HUES64 (cell line): ENCODE measurements around the gene NALCN. TPM values are rescaled to one million over a fixed set of nuclear protein-coding genes. Genes with fewer than 3 reads are reported as not detected.

Source experiments
- H3K27ac ChIP-seq: 2 replicates; pipeline ENCODE4 v1.7.0; 2013; ENCODE audit warnings: low read depth, low read length, inconsistent platforms
- H3K27me3 ChIP-seq: 2 replicates; pipeline ENCODE4 v1.6.1; 2013; ENCODE audit warnings: mild to moderate bottlenecking, low read length; ENCODE audit not compliant: insufficient read depth
- H3K36me3 ChIP-seq: 2 replicates; pipeline ENCODE4 v1.6.1; 2013; ENCODE audit warnings: mild to moderate bottlenecking, low read length; ENCODE audit not compliant: insufficient read depth
- H3K4me1 ChIP-seq: 2 replicates; pipeline ENCODE4 v1.6.1; 2013; ENCODE audit warnings: mild to moderate bottlenecking, low read length, moderate library complexity; ENCODE audit not compliant: insufficient read depth
- H3K4me3 ChIP-seq: 2 replicates; pipeline ENCODE4 v1.5.1; 2013; ENCODE audit warnings: mild to moderate bottlenecking, low read length, moderate library complexity
- H3K9ac ChIP-seq: 2 replicates; pipeline ENCODE4 v1.6.1; 2013; ENCODE audit warnings: mild to moderate bottlenecking, low read depth, low read length
- H3K9me3 ChIP-seq: 2 replicates; pipeline ENCODE4 v1.6.1; 2013; ENCODE audit warnings: low read depth, low read length; ENCODE audit not compliant: insufficient read depth
- WGBS: fragments of 150-250, 120-280 bp; methylation state at CpG from one replicate; pipeline ENCODE4 v1.1.7; 2013; ENCODE audit warnings: missing lambda C conversion rate; 5-methylcytosine and 5-hydroxymethylcytosine counted together
- polyA plus RNA-seq, 2 experiments: library from polyadenylated mRNA; stranded (reverse); fragments of 50-300 nt; gene quantifications; one replicate each; pipeline ENCODE4 v1.2.3, GENCODE V29; 2013

The NALCN gene
- polyA plus RNA-seq (2013, experiment 1 of 2), result 0.15 TPM
- polyA plus RNA-seq (2013, experiment 2 of 2), result 0.13 TPM

- Histone ChIP-seq H3K9ac (no peak within 1 kb of the TSS), H3K27ac (no peak within 1 kb of the TSS), H3K36me3 (no peaks in the 10 kb centered on the region), H3K4me3 (peak within 1 kb of the TSS; percentile 66), H3K27me3 (peaks cover 42% of the 10 kb centered on the region), H3K4me1 (peaks cover 2% of the 10 kb centered on the region; the same call in 1 of the 2 replicates), H3K9me3 (no peaks in the 10 kb centered on the region)
- WGBS, result 2% methylated on average over 81 of the region's 85 CpGs
Measured at GRCh38 chr13:101416181-101417042, at the start of gene NALCN. Gene NALCN (minus strand): TSS chr13:101416508. CDS start chr13:101399126, 17,382 bp downstream.

DNA sequence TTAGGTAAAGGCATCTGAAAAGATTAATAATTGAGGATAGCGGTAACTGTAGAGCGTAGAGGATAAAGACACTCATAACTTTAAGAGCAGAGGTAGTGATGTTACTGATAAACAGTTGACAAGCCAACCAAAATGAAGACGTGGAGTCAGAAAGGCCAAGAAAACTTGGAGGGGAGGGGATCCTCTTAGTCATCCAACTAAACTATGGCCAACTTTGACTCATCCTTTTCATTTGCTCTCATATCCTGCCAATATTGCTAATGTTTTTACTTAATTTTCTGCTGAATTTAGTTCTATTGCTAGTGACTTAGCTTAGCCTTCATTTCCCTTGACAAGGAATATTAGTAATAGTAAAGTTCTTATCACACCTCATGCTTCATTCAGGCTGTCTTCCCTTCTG lies 49.6 kb upstream of the NALCN start:
- no peaks in the 10 kb centered on the region for H3K4me1 ChIP-seq
- H3K27me3 ChIP-seq, result no peaks in the 10 kb centered on the region
- no peaks in the 10 kb centered on the region for H3K9me3 ChIP-seq
- no peaks in the 10 kb centered on the region for H3K36me3 ChIP-seq
- H3K9ac ChIP-seq, result no peak overlapping the region
- H3K27ac ChIP-seq, result no peak overlapping the region
- H3K4me3 ChIP-seq, result no peak overlapping the region
- WGBS, result 87% methylated on average over 3 of the region's 3 CpGs

- no peak overlapping the region for H3K27ac ChIP-seq
- H3K27me3 ChIP-seq, result no peaks in the 10 kb centered on the region
- WGBS, result 80% methylated on average over 1 of the region's 2 CpGs
- no peak overlapping the region for H3K9ac ChIP-seq
- H3K4me1 ChIP-seq, result peaks cover 8% of the 10 kb centered on the region; the same call in 1 of the 2 replicates
- H3K36me3 ChIP-seq, result no peaks in the 10 kb centered on the region
- H3K9me3 ChIP-seq, result no peaks in the 10 kb centered on the region
- H3K4me3 ChIP-seq, result no peak overlapping the region
Measured at GRCh38 chr13:101457176-101457575, 40.9 kb upstream of the NALCN start.

DNA sequence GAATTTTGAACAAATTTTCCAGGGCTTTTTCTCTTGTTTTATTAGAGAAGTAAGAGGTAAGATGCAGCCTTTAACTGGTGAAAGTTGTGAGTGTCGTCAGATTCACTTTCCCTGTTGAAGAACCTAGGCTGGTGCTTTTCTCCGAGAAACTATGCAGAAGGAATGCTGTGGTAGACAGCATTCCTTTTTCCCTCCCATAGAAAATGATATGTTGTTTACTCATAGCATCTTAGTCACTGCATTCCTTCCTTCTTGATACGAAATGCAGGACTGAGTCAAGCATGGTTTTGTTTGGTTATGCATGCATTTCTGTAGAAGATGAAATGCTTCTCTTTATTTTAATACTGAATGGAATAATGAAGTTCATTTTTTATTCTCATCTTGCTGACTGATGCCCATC lies 39.6 kb upstream of the NALCN start:
- H3K36me3 ChIP-seq, result no peaks in the 10 kb centered on the region
- WGBS, result 49% methylated on average over 2 of the region's 3 CpGs
- no peak overlapping the region for H3K27ac ChIP-seq
- no peak overlapping the region for H3K9ac ChIP-seq
- no peak overlapping the region for H3K4me3 ChIP-seq
- H3K27me3 ChIP-seq, result no peaks in the 10 kb centered on the region
- peaks cover 8% of the 10 kb centered on the region for H3K4me1 ChIP-seq
- H3K9me3 ChIP-seq, result no peaks in the 10 kb centered on the region

DNA sequence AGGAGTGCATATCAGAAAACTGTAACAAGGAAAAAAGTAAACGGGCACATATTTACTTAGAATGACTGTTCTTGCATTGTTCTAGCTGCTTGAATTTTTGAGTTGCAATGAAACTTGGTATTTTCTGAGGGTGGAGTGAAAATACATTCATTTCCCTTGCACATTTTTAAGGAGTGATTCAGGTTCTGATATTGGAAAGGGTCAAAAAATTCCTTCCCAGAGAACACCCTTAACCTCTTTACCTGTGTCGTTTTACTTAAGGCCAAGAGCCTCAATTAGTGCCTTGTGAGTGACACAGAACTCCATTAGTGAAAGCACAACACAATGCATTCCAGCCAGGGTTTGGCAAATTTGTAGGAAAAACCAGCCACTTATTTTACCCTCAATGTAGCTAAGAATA lies 38.5 kb upstream of the NALCN start:
- no peaks in the 10 kb centered on the region for H3K27me3 ChIP-seq
- no peak overlapping the region for H3K27ac ChIP-seq
- no peak overlapping the region for H3K4me3 ChIP-seq
- H3K9me3 ChIP-seq, result no peaks in the 10 kb centered on the region
- H3K9ac ChIP-seq, result no peak overlapping the region
- 75% methylated on average over 2 of the region's 2 CpGs for WGBS
- peaks cover 19% of the 10 kb centered on the region for H3K4me1 ChIP-seq
- no peaks in the 10 kb centered on the region for H3K36me3 ChIP-seq

GRCh38 chr13:101453784-101454201 lies 37.5 kb upstream of the NALCN start:
- Histone ChIP-seq H3K4me3 (no peak overlapping the region), H3K36me3 (no peaks in the 10 kb centered on the region), H3K9ac (no peak overlapping the region), H3K4me1 (peaks cover 22% of the 10 kb centered on the region), H3K27ac (no peak overlapping the region), H3K27me3 (no peaks in the 10 kb centered on the region), H3K9me3 (no peaks in the 10 kb centered on the region)
- 95% methylated on average over 41 of the region's 41 CpGs for WGBS

DNA sequence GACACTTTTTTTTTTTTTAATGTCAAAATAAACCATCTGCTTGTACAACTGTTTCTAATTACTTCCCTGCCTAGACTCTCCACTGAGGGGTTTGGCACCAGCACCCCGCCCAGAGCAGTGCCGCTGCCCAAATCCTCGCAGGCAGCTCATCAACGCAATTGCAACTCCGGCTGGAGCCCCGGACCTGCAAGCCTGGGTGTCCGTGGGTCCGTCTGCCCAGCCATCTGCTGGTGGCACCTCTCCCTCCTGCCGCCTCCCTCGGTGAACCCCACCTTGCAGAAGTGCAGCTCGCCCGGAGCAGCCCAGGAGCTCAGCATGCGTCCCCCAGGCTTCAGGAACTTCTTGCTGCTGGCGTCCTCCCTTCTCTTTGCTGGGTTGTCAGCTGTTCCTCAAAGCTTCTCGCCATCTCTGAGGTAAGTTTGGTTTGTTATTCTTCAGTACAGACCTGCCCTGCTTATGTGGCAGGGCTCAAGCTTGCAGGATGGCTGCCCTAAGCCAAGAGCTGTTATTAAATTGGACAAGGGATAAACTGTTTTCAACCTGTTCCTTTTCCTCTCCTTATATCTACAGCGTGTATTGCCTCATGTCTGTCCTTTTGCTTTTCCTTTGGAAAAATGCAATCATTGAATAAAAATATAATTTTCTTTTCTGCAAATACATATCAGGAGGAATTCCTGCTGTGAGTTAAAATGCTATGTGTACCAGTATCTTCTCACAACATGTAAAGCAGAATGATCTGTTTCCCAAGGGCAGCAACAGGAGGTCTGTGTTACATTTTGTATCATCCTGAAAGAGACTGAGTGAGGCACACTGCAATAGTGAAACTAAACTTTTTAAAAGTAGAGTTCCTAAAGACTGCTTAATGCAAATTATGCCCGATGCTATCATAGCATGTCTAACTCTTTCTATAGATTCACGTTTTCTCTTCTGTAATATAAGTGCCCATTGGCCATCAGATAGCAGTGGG lies 36.5 kb upstream of the NALCN start, which contains the start of gene ITGBL1:
TSS of gene ITGBL1 (plus strand) at position 157 of the 967 bp plus-strand sequence. CDS start at position 316, 159 bp downstream.
- H3K36me3 ChIP-seq, result no peaks in the 10 kb centered on the region
- H3K27me3 ChIP-seq, result no peaks in the 10 kb centered on the region
- no peaks in the 10 kb centered on the region for H3K9me3 ChIP-seq
- WGBS, result 91% methylated on average over 17 of the region's 18 CpGs
- no peak within 1 kb of the TSS for H3K4me3 ChIP-seq
- peaks cover 22% of the 10 kb centered on the region for H3K4me1 ChIP-seq
- H3K27ac ChIP-seq, result no peak within 1 kb of the TSS
- H3K9ac ChIP-seq, result no peak within 1 kb of the TSS

DNA sequence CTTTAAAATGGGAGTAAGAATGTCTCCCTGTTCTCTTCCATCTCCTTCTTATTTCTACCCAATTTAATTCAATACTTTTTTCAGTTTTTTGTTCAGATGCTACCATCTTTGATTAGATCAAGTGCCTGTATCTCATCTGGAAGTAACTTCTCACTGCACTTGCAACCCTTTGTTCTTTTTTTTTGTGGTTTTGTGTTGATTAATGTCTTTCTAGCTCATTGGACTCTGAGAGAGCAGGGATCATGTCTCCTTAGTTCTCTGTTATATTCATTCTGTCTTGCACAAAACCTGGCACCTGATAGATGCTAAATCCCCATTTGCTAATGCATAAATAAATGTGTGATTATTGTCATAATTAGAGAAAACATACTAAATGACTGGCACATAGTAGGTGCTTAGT lies 35.3 kb upstream of the NALCN start:
- Histone ChIP-seq H3K4me3 (no peak overlapping the region), H3K27ac (no peak overlapping the region), H3K9ac (no peak overlapping the region)

DNA sequence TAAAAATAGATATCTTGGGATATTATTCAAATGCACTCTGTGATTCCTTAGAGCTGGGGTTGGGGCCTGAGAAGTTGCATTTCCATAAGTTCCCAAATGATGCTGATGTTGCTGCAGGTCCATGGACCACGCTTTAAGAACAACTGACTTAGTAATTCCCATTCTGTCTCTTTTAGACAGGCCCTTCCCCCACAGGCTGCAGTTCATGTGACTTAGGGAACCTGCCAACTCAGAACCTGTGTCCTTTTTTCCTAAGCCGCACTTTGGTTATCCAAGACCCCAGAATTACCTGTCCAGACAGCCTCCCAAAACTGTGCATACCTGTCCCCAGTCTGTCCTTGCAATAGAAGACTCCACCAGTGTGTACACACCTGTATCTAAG lies 34.4 kb upstream of the NALCN start:
- Histone ChIP-seq H3K4me3 (no peak overlapping the region), H3K9ac (no peak overlapping the region), H3K9me3 (no peaks in the 10 kb centered on the region), H3K27ac (no peak overlapping the region), H3K27me3 (no peaks in the 10 kb centered on the region), H3K36me3 (no peaks in the 10 kb centered on the region), H3K4me1 (peaks cover 17% of the 10 kb centered on the region)
- WGBS, result 93% methylated on average over 2 of the region's 2 CpGs

More for the DNA sequence above, 35.3 kb upstream of the NALCN start:
- no peaks in the 10 kb centered on the region for H3K27me3 ChIP-seq
- H3K4me1 ChIP-seq, result peaks cover 22% of the 10 kb centered on the region
- no peaks in the 10 kb centered on the region for H3K36me3 ChIP-seq
- no peaks in the 10 kb centered on the region for H3K9me3 ChIP-seq

DNA sequence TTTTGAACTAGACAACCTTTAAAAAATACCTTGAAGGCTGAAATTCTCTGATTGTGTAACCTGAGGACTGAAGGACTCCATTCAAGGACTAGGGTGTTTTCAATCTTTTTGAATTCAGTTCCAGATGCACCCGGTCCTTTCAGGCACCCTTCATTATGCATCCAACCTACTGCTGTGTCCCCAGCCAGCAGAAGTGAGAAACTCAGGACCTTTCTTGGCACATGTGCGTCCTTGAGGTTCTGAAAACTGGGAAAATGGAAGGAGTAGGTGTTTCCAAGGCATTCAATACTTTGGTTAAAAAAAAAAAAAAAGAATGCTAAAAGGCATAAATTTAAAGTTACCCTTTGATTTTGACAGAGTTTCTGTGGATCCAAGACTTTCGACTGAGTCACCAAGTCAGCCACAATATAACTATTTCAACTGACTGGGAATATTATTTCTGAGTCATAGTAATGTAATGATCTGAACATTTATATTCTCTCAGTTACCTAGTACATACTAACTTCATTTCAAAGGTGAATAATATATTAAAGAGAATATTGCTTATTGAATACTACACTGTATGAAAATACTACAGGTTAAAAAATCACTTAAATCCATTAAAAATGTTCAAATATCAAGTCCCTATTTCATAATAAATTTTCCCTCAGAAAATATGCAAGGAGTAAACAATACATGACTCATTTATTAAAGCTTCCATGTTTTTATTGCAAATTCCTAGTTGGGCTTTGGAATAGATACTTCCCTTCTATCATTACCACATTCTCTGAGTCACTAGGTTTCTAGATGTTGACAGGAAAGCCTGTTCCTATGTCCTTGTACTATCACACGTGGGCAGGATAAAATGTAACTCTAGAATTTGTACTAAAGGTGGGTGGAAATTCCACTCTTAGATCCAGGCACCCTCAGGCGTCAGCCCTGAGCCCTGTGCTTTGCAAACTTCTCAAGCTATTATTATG lies 33.8 kb upstream of the NALCN start:
- H3K9ac ChIP-seq, result no peak overlapping the region
- H3K4me3 ChIP-seq, result no peak overlapping the region
- H3K9me3 ChIP-seq, result no peaks in the 10 kb centered on the region
- no peak overlapping the region for H3K27ac ChIP-seq
- H3K4me1 ChIP-seq, result peaks cover 14% of the 10 kb centered on the region
- no peaks in the 10 kb centered on the region for H3K27me3 ChIP-seq
- no peaks in the 10 kb centered on the region for H3K36me3 ChIP-seq
- WGBS, result 48% methylated on average over 3 of the region's 5 CpGs
